NCI-H1048 (cell line): Measurements from ENCODE around the gene PNLIPRP2.

Source experiments
- DNase-seq: peaks from one replicate; lab custom pipeline; 2025; lab: John Stamatoyannopoulos, UW

Gene PNLIPRP2

GRCh38 chr10:116683821-116684220 lies 63.1 kb downstream of the PNLIPRP2 start:
- no peak for DNase-seq

- DNase-seq: no peak
These were observed 64.0 kb downstream of the PNLIPRP2 start for GRCh38 chr10:116684781-116685180.

GRCh38 chr10:116685807-116686206 lies 65.1 kb downstream of the PNLIPRP2 start:
- no peak for DNase-seq

DNA sequence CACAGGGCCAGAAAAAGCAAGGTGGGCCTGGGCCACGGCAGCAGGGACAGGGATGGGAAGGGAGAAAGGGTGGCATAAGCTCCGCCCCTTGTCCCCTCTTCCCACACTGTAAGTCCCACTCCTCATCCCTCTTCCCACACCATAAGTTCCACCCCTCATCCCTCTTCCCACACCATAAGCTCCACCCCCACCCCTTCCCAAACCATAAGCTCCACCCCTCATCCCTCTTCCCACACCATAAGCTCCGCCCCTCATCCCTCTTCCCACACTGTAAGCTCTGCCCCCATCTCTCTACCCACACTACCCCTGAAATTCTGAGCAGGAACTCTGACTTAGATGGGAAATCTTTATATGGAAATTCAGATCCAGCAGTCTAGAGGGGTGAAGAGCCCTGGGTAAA lies 65.9 kb downstream of the PNLIPRP2 start:
- DNase-seq: no peak

GRCh38 chr10:116687633-116688032 lies 66.9 kb downstream of the PNLIPRP2 start:
- DNase-seq: no peak

- no peak for DNase-seq
These were observed 67.5 kb downstream of the PNLIPRP2 start for GRCh38 chr10:116688241-116688711.

- DNase-seq: no peak
These were observed 68.2 kb downstream of the PNLIPRP2 start for GRCh38 chr10:116688741-116689495.

DNA sequence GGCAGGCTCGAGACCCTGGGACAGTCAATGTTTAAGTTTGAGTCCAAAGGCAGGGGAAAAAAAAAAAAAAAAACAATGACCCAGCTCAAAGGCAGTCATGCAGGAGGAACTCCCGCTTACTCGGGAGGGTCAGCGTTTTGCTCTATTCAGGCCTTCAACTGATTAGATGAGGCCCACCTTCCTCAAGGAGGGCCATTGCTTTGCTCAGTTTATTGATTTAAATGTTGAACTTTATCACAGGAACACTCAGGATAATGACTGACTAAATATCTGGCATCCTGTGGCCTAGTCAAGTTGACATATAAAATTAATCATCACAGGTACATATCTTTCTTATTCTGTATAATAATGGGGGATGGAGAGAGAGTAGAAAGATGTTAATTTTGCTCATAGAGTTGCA lies 69.0 kb downstream of the PNLIPRP2 start:
- DNase-seq: no peak

DNA sequence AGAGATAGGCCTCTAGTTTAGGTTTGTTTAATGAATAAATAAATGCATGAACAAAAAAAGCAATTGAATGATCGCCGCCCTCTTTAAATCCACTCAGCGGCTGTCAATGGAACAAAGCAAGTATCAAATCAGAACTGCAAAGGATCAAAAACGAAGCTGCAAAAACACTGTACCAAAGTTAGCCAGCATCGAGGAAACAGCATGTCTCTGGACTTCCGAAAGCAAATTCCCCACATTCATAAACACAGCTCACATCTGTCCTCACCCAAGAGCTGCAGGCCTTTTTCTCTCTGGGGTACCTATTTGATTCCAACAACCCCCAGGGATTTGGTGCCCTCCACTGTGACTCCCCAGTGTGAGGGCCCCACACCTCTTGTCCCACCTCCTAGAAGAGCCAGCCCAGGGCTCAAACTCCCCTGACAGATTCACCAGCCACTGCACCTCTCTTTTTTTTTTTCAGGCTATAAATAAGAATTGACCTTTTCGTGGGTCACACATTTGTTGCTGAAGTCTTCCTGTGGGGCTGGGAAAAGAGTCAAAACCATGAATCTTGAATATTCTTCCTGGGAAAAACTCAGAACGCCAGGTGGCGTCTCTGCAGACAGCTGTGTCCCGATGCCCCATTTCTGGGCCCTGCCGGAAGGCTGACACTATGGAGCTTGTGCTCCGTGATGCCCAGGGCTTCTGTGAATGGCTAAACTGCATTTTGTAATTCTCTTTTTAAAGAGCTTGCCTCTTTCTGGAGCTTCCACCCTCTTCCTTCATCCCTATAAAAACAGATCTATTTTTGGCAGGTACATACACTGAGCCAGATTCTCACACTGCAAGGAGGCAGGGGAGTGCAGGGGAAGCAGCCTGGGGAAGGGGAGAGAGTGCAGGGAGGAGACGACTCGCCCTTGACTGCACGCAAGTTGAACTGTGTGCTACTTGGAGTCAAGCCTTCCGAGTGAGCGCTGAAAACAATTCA lies 69.9 kb downstream of the PNLIPRP2 start:
- DNase-seq: no peak

DNA sequence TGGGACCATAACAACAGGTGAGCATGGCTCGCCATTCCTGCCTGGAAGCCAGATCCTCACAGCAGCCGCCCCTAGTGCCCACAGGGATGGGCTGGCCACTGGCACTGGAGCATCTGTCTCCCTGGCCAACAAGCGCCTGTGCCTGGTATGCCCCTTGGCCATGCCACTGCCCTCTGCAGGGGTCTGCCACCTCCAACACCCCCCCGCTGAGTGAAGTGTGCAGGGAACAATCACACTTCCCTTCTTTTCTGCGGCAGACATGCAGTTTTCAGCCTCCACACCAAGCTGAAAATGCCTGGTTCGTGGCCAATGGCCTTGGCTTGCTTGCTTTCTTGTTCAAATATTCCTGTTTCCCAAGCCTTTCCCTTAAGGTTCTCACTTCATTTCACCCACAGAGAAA lies 70.9 kb downstream of the PNLIPRP2 start:
- no peak for DNase-seq

- no peak for DNase-seq
These were observed 71.5 kb downstream of the PNLIPRP2 start for GRCh38 chr10:116692225-116692624.

DNA sequence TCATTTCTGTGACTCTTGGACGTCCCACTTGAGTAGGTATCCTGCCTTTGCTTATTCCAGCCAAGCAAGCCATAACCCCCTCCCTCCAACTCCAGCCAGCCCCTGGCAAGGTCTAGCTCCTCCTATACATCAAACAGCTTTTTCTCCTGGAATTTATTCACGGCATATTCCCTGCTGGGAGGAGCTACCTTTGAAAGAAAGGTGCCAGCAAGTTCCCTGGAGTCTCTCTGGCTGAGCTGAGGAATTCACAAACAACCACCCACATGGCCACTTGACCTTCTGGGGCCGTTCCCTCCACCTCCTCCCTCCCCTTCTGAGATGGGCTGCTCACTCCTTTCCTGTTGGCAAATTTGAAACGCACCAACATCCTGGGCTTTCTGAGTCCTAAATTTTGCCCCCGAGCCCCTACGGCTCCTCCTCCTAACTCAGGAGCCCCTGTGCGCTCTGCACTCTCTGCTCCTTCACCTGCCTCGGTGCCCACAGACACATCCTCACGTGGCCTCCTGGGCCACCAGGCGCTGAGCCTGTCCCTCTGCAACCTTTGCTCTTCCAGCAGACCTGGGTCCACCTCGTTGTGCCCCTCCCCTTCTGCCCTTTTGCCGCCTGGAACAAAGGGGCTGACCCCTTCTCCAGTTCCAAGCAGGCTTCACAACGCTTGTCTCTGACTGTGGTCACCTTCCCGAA lies 73.6 kb downstream of the PNLIPRP2 start:
- no peak for DNase-seq
